ENCODE results near the gene FYCO1. TPM values are rescaled to one million over a fixed set of nuclear protein-coding genes. Genes with fewer than 3 reads are reported as not detected.

FYCO1 gene
- total RNA-seq, 1 donor, result 12.1 TPM

- Histone ChIP-seq H3K9me3 (ENCODE audit: low read depth, low read length) (no peaks in the 10 kb centered on the region), H3K27me3 (ENCODE audit: insufficient read depth, low read length) (no peaks in the 10 kb centered on the region), H3K4me3 (ENCODE audit: low read length) (no peak overlapping the region), H3K4me1 (ENCODE audit: insufficient read depth, low read length) (peaks cover 22% of the 10 kb centered on the region)
These were observed 98.7 kb downstream of the FYCO1 start for GRCh38 chr3:45896956-45897355.

DNA sequence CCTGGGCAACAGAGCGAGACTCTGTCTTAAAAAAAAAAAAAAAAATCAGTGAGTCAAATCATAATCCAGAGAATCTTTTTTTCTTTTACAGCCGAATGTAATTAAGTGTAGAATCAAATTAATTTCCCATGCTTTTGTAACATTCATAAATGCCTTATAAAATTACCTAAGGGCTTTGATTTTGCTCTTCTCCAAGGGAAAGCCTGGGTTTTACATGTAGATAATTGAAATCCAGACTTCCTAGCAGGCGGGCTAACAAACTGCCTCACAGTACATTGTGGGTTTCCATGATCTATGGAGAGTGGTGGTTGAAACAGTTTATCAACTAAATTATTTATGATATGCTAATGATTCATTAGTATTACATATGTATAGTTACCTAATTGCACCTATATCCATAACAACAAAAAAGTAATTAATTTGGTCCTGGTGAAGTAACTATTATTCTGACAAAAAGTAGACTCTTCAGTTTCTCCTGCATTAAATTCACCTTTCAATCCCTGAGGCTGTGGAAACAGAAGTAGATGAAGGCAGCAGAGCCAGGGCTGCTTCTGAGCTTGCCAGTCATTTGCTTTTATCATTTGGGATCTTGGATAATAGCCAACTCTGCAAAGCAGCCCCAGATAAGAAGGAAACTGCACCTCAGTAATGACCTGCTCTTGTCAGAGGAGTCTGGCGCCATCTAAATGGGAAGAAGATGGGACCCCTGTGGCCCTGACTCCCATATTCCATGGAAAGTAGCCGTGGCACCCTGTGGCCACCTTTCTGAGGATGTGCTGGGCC is 99.7 kb downstream of the FYCO1 start:
- Histone ChIP-seq H3K4me1 (ENCODE audit: insufficient read depth, low read length) (peaks cover 22% of the 10 kb centered on the region), H3K27me3 (ENCODE audit: insufficient read depth, low read length) (no peaks in the 10 kb centered on the region), H3K4me3 (ENCODE audit: low read length) (no peak overlapping the region), H3K9me3 (ENCODE audit: low read depth, low read length) (no peaks in the 10 kb centered on the region)

DNA sequence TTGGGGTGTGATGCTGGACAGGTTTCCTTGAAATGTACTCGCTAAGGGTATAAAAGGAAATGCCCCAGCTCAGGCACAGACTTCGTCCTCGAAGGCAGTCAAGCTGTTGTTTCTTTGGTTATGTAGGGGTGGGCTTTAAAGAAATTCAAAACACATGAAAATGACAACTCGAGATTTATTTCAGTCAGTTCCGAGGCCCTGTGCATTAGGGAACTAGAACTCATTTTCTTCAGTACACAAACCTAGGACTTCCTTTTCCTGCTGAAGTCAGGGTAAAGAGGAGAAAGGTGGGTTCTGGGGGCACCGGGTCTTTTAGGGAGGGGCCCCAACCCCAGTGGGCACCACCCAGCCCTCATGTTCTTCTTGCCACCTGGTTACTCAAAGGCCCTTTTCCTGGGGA is 101.6 kb downstream of the FYCO1 start:
- no peak overlapping the region for H3K4me3 ChIP-seq (ENCODE audit: low read length)
- H3K4me1 ChIP-seq (ENCODE audit: insufficient read depth, low read length), result peaks cover 27% of the 10 kb centered on the region
- no peaks in the 10 kb centered on the region for H3K27me3 ChIP-seq (ENCODE audit: insufficient read depth, low read length)
- no peaks in the 10 kb centered on the region for H3K9me3 ChIP-seq (ENCODE audit: low read depth, low read length)

DNA sequence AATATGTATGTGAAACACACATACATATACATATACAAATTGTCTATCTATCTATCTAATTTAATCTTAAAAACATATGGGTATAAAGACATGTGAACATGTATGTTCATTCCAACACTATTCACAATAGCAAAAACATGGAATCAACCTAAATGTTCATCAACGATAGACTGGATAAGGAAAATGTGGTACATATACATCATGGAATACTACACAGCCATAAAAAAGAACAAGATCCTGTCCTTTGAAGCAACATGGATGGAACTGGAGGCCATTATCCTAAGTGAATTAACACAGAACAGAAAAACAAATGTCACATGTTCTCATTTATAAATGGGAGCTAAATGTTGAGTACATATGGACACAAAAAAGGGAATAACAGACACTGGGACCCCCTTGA is 103.5 kb downstream of the FYCO1 start:
- H3K27me3 ChIP-seq (ENCODE audit: insufficient read depth, low read length), result no peaks in the 10 kb centered on the region
- H3K9me3 ChIP-seq (ENCODE audit: low read depth, low read length), result no peaks in the 10 kb centered on the region
- H3K4me1 ChIP-seq (ENCODE audit: insufficient read depth, low read length), result peaks cover 27% of the 10 kb centered on the region
- H3K4me3 ChIP-seq (ENCODE audit: low read length), result no peak overlapping the region

DNA sequence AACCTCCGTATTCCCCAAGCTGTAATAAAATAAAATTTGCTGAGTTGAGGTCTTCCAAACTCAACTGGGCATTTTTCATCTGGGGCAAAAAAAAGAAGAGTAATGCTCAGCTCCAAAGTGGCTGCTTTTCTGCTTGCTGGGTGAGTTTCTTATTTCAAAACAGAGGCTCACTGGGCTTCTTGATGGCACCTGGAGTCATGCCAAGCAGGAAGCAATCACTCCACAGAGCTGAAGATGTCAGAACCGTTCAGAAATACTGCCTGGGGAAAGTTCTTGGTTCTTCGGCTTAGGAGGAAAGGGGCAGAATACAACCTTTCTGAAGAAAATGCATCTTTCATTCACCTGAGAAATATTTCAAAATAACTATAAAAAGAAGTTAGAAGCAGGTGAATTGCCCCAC is 105.2 kb downstream of the FYCO1 start:
- Histone ChIP-seq H3K4me1 (ENCODE audit: insufficient read depth, low read length) (peaks cover 27% of the 10 kb centered on the region), H3K4me3 (ENCODE audit: low read length) (no peak overlapping the region), H3K9me3 (ENCODE audit: low read depth, low read length) (no peaks in the 10 kb centered on the region), H3K27me3 (ENCODE audit: insufficient read depth, low read length) (no peaks in the 10 kb centered on the region)

- Histone ChIP-seq H3K9me3 (ENCODE audit: low read depth, low read length) (no peaks in the 10 kb centered on the region), H3K4me1 (ENCODE audit: insufficient read depth, low read length) (peaks cover 22% of the 10 kb centered on the region), H3K27me3 (ENCODE audit: insufficient read depth, low read length) (peaks cover 3% of the 10 kb centered on the region), H3K4me3 (ENCODE audit: low read length) (no peak overlapping the region)
These were observed 106.3 kb downstream of the FYCO1 start for GRCh38 chr3:45889337-45889736.

- H3K4me3 ChIP-seq (ENCODE audit: low read length), result no peak overlapping the region
- peaks cover 3% of the 10 kb centered on the region for H3K27me3 ChIP-seq (ENCODE audit: insufficient read depth, low read length)
- H3K4me1 ChIP-seq (ENCODE audit: insufficient read depth, low read length), result peaks cover 11% of the 10 kb centered on the region
- no peaks in the 10 kb centered on the region for H3K9me3 ChIP-seq (ENCODE audit: low read depth, low read length)
These were observed 107.7 kb downstream of the FYCO1 start for GRCh38 chr3:45887759-45888511.

DNA sequence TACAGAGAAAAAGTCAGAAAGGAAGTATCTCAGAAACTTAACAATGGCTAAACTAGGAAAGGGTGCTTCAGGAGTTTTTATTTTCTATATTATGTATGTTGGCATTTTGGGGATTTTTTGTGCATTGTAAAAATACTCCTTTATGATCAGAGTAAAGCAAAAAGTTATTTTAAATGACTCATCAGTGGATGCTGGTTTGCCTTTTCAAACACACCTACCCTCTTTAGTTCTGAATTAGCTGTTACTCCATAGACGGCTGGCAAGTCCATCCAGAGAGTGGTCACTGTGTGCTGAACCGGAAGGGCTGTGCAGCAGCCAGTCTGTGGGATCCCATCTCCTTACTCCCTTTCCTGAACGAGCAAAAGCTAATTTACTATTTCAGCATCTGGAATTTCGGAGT is 108.3 kb downstream of the FYCO1 start:
- Histone ChIP-seq H3K9me3 (ENCODE audit: low read depth, low read length) (no peaks in the 10 kb centered on the region), H3K4me1 (ENCODE audit: insufficient read depth, low read length) (peaks cover 5% of the 10 kb centered on the region), H3K4me3 (ENCODE audit: low read length) (no peak overlapping the region), H3K27me3 (ENCODE audit: insufficient read depth, low read length) (peaks cover 3% of the 10 kb centered on the region)

- H3K4me3 ChIP-seq (ENCODE audit: low read length), result no peak within 1 kb of the TSS
- peaks cover 10% of the 10 kb centered on the region for H3K4me1 ChIP-seq (ENCODE audit: insufficient read depth, low read length)
- no peaks in the 10 kb centered on the region for H3K9me3 ChIP-seq (ENCODE audit: low read depth, low read length)
- H3K27me3 ChIP-seq (ENCODE audit: insufficient read depth, low read length), result peaks cover 3% of the 10 kb centered on the region
These were observed 109.5 kb downstream of the FYCO1 start, which contains the start of gene CCR9 for GRCh38 chr3:45885979-45886705. Gene CCR9, plus strand, starts transcription at chr3:45886543. Its CDS starts 8,391 bp downstream, at chr3:45894934.

- Histone ChIP-seq H3K4me1 (ENCODE audit: insufficient read depth, low read length) (peaks cover 10% of the 10 kb centered on the region), H3K27me3 (ENCODE audit: insufficient read depth, low read length) (peaks cover 3% of the 10 kb centered on the region), H3K9me3 (ENCODE audit: low read depth, low read length) (no peaks in the 10 kb centered on the region), H3K4me3 (ENCODE audit: low read length) (no peak overlapping the region)
These were observed 111.0 kb downstream of the FYCO1 start for GRCh38 chr3:45884368-45885201.

DNA sequence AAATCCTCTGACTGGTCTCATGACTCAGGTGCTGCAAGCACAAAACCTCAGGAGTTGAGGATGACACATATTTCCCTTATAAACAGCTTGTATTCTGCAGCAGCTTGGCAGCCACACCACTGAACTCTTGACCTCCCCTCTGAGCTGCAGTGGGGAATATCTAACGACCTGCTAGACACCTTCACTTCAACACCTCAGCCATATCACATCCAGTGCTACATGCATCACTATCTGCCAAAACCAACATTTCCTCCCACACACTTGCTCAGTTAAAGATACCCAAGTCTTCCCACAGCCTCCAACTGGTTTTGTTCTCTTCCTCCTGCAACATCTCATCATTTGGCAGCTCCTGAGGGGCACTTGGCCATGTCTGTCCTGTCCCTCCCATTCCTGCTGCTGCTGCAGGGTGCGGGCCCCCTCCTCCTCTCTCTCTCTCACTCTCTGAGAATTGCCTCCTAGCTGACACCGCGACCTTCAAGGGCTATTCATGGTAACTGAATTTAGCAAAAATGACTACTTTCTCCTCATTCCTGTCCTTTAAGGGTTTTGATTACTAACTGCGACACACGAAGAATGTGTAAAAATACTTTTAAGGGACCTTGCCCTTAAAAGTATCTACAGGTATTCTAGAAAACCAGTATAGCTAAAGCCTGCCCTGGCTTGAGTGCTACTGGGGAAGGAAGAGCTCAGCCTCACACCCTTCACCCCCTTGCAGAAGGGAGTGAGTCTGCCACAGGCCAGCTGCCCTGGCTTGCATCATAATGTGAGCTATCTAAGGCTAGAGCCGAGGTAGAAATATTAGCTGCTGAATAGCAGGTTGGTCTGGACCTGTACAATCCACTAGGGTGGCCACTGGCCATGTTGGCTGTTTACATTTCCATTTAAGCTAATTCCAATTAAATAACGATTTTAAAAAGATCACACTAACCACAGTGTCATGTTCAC is 114.3 kb downstream of the FYCO1 start:
- Histone ChIP-seq H3K4me1 (ENCODE audit: insufficient read depth, low read length) (peaks cover 10% of the 10 kb centered on the region), H3K9me3 (ENCODE audit: low read depth, low read length) (no peaks in the 10 kb centered on the region), H3K4me3 (ENCODE audit: low read length) (no peak overlapping the region), H3K27me3 (ENCODE audit: insufficient read depth, low read length) (peaks cover 3% of the 10 kb centered on the region)

GRCh38 chr3:45880725-45881077 is 114.9 kb downstream of the FYCO1 start:
- Histone ChIP-seq H3K4me3 (ENCODE audit: low read length) (no peak overlapping the region), H3K27me3 (ENCODE audit: insufficient read depth, low read length) (peaks cover 3% of the 10 kb centered on the region), H3K9me3 (ENCODE audit: low read depth, low read length) (no peaks in the 10 kb centered on the region), H3K4me1 (ENCODE audit: insufficient read depth, low read length) (peaks cover 10% of the 10 kb centered on the region)

- Histone ChIP-seq H3K4me1 (ENCODE audit: insufficient read depth, low read length) (peaks cover 10% of the 10 kb centered on the region), H3K27me3 (ENCODE audit: insufficient read depth, low read length) (no peaks in the 10 kb centered on the region), H3K4me3 (ENCODE audit: low read length) (no peak overlapping the region), H3K9me3 (ENCODE audit: low read depth, low read length) (no peaks in the 10 kb centered on the region)
These were observed 117.5 kb downstream of the FYCO1 start for GRCh38 chr3:45878124-45878523.
